Liver (tissue), 9 donors: Measurements from ENCODE around the gene P2RX3. TPM values are rescaled to one million over a fixed set of nuclear protein-coding genes. Genes with fewer than 3 reads are reported as not detected.
"Not testable (repeated sequence)": the region's sequence is repeated elsewhere in the genome, so short reads cannot be mapped to it uniquely, and the experiment has no call there.

Source experiments
- DNase-seq: peaks from one replicate; pipeline ENCODE4 v3.0.0-alpha.2; 2017; ENCODE audit warnings: low spot score
- H3K27ac ChIP-seq, 2 donors: one replicate each; pipeline ENCODE4 v1.7.0; 2013; ENCODE audit warnings: inconsistent platforms in 2 of 2, low read length in 2 of 2, control low read depth in 1 of 2, low read depth in 1 of 2, mild to moderate bottlenecking in 1 of 2
- H3K27me3 ChIP-seq, 4 donors: one replicate each; pipeline versions ENCODE4 v1.6.1 to v1.7.0; 2013; ENCODE audit warnings: low read length in 3 of 4, inconsistent platforms in 1 of 4, mild to moderate bottlenecking in 1 of 4, moderate library complexity in 1 of 4; ENCODE audit not compliant: control insufficient read depth in 4 of 4, insufficient read depth in 4 of 4
- H3K36me3 ChIP-seq, 4 donors: one replicate each; pipeline versions ENCODE4 v1.6.1 to v1.7.0; 2013; ENCODE audit warnings: low read length in 3 of 4, mild to moderate bottlenecking in 3 of 4, low read depth in 1 of 4, moderate library complexity in 1 of 4; ENCODE audit not compliant: control insufficient read depth in 4 of 4, insufficient read depth in 3 of 4
- H3K4me1 ChIP-seq, 4 donors: one replicate each; pipeline versions ENCODE4 v1.6.1 to v1.7.0; 2013; ENCODE audit warnings: low read length in 3 of 4, mild to moderate bottlenecking in 3 of 4, moderate library complexity in 1 of 4; ENCODE audit not compliant: control insufficient read depth in 4 of 4, insufficient read depth in 4 of 4
- H3K4me3 ChIP-seq, 3 donors: one replicate each; pipeline versions ENCODE4 v1.6.1 to v1.7.0; 2013; ENCODE audit warnings: low read length in 3 of 3, control low read depth in 1 of 3, low read depth in 1 of 3, mild to moderate bottlenecking in 1 of 3
- H3K9ac ChIP-seq, 2 donors: one replicate each; pipeline ENCODE4 v1.7.0; 2013; ENCODE audit warnings: low read length in 2 of 2, mild to moderate bottlenecking in 2 of 2, moderate library complexity in 2 of 2, control low read depth in 1 of 2, low read depth in 1 of 2
- H3K9me3 ChIP-seq, 4 donors: one replicate each; pipeline versions ENCODE4 v1.6.1 to v1.7.0; 2013; ENCODE audit warnings: low read length in 3 of 4; ENCODE audit not compliant: control insufficient read depth in 4 of 4
- FOXA2 ChIP-seq: IDR thresholded peaks from 2 replicates; pipeline ENCODE4 v1.6.1; 2016; ENCODE audit warnings: antibody characterized with exemption
- GABPA ChIP-seq, 2 donors: IDR thresholded peaks in 1 of 2; conservative IDR thresholded peaks in 1 of 2; 2 replicates each; pipeline ENCODE4 v1.6.1; 2016; ENCODE audit warnings: antibody characterized with exemption in 2 of 2, mild to moderate bottlenecking in 1 of 2, moderate library complexity in 1 of 2
- HNF4G ChIP-seq: IDR thresholded peaks from 2 replicates; pipeline ENCODE4 v1.6.1; 2016; ENCODE audit warnings: antibody characterized with exemption
- NR2F2 ChIP-seq: IDR thresholded peaks from 2 replicates; pipeline ENCODE4 v1.6.1; 2016; ENCODE audit warnings: antibody characterized with exemption
- RAD21 ChIP-seq, 2 donors: IDR thresholded peaks; 2 replicates each; pipeline ENCODE4 v1.6.1; 2016; ENCODE audit warnings: antibody characterized with exemption in 2 of 2, mild to moderate bottlenecking in 2 of 2
- TAF1 ChIP-seq: conservative IDR thresholded peaks from 2 replicates; pipeline ENCODE4 v1.6.1; 2016; ENCODE audit warnings: antibody characterized with exemption, mild to moderate bottlenecking
- YY1 ChIP-seq: IDR thresholded peaks from 2 replicates; pipeline ENCODE4 v1.6.1; 2016; ENCODE audit warnings: antibody characterized with exemption, mild to moderate bottlenecking
- WGBS: extraction: QIAGEN DNeasy Blood & Tissue Kit; methylation state at CpG from one replicate; pipeline ENCODE4 v1.1.7; 2013; 5-methylcytosine and 5-hydroxymethylcytosine counted together
- polyA plus RNA-seq, 2 donors: library from polyadenylated mRNA; stranded (reverse) in 1 of 2; unstranded in 1 of 2; fragments of 200-250 nt in 1 of 2; fragments of >200 nt in 1 of 2; fragmentation: Nextera tagmentation in 1 of 2; extraction: Ambion mirVana in 1 of 2; gene quantifications; one replicate each; pipeline versions ENCODE4 v1.2.1 to v1.2.3, GENCODE V29; 2013 to 2015
- total RNA-seq, 2 donors: library from RNA; depleted of rRNA; stranded (reverse); fragments of >200 nt; gene quantifications; one replicate each; pipeline ENCODE4 v1.2.3, GENCODE V29; 2014
- TF ChIP-seq, protein P1 (sequence below): IDR thresholded peaks from 2 replicates; pipeline ENCODE4 v1.6.1; 2016; ENCODE audit warnings: antibody characterized with exemption, mild to moderate bottlenecking
- TF ChIP-seq, protein P2 (sequence below): fragments of 150-350 bp; IDR thresholded peaks from 2 replicates; pipeline ENCODE4 v1.5.1; 2017; ENCODE audit warnings: improper control_type of control experiment, low read depth, low read length; ENCODE audit not compliant: missing input control
- TF ChIP-seq, protein P3 (sequence below): IDR thresholded peaks from 2 replicates; pipeline ENCODE4 v1.6.1; 2016; ENCODE audit warnings: antibody characterized with exemption
- donor health status: healthy.
- donor health status: healthy.
- donor health status: healthy.
- donor health status: healthy.
- donor health status: healthy.

Gene P2RX3
- total and polyA plus RNA-seq, 4 donors = 0.18 to 0.33 (median 0.23) TPM

DNA sequence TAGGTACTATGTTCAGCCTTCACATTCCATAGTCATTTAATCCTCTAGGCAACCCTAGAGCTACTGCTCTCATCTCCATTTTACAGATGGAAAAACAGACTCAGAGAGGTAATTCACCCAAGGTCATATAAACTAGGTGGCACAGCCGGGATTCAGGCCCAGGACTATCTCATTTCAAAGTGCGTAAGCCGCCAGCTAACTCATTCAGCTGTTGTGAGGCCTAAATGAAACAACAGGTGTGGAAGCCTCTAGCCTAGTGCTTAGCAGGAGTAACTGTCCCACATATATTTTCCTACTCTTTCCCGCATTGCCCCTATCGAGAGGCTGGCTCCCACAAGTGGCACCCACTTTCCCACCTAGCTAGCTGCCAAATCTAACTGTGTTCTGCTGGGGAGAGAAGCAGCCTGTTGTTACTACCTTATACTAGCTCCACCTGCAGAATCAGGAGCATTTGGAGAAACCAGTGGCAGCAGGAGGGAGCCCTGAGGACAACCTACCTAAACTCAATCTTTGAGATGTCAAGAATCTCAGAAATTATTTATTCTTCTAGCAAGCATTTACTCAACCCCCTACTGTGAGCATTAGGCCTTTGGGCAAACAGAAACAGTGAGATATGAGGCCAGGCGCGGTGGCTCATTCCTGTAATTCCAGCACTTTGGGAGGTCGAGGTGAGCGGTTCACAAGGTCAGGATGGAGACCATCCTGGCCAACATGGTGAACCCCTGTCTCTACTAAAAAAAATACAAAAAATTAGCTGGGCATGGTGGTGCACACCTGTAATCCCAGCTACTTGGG is 21.9 kb downstream of the P2RX3 start:
- Histone ChIP-seq H3K27me3 (no peaks in the 10 kb centered on the region), H3K4me1 (peaks cover 0 to 9% (median 2%) of the 10 kb centered on the region in 4 donors), H3K9ac (no peak overlapping the region), H3K36me3 (no peaks in the 10 kb centered on the region), H3K4me3 (no peak overlapping the region), H3K9me3 (no peaks in the 10 kb centered on the region), H3K27ac (no peak overlapping the region)
- TF ChIP-seq TAF1 (no peak), NR2F2 (peak; percentile 19)
- DNase-seq = no peak
- WGBS = 90% methylated on average over 9 of the region's 9 CpGs

DNA sequence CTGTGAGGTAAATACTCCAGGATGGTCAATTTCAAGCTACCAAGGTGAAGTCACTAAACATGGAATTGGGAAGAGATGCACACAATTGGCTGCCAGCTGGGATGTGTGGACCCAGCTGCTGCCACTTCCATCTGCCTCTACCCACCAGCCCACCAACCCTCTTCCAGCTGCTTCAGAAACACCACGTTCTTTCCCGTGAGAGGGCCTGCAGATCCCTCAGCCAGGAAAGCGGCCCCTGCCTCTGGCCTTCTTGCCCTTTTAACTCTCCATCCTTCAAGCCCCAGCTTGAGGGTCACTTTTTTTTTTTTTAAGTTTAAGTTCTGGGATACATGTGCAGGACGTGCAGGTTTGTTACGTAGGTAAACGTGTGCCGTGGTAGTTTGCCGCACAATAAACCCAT is 22.8 kb downstream of the P2RX3 start:
- H3K36me3 ChIP-seq = no peaks in the 10 kb centered on the region
- DNase-seq = no peak

DNA sequence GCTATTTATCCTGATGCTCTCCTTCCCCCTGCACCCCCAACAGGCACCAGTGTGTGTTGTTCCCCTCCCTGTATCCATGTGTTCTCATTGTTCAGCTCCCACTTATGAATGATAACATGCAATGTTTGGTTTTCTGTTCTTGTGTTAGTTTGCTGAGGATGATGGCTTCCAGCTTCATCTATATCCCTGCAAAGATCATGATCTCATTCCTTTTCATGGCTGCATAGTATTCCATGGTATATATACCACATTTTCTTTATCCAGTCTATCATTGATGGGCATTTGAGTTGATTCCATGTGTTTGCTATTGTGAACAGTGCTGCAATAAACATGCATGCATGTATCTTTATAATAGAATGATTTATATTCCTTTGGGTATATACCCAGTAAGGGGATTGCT is 23.3 kb downstream of the P2RX3 start:
- not testable (repeated sequence) for H3K4me3 ChIP-seq, H3K9me3 ChIP-seq, H3K27me3 ChIP-seq, H3K27ac ChIP-seq, H3K4me1 ChIP-seq, DNase-seq, H3K9ac ChIP-seq, H3K36me3 ChIP-seq

More for the DNA sequence above, 22.8 kb downstream of the P2RX3 start:
- no peak overlapping the region for H3K4me3 ChIP-seq
- 96% methylated on average over 8 of the region's 8 CpGs for WGBS
- no peak overlapping the region for H3K9ac ChIP-seq
- H3K4me1 ChIP-seq = peaks cover 0 to 8% (median 2%) of the 10 kb centered on the region in 4 donors
- H3K27ac ChIP-seq = no peak overlapping the region
- no peak for TF ChIP-seq NR2F2
- TF ChIP-seq RAD21 (IDR thresholded peaks at IDR 0.05) = no peak
- TF ChIP-seq, protein P1, sequence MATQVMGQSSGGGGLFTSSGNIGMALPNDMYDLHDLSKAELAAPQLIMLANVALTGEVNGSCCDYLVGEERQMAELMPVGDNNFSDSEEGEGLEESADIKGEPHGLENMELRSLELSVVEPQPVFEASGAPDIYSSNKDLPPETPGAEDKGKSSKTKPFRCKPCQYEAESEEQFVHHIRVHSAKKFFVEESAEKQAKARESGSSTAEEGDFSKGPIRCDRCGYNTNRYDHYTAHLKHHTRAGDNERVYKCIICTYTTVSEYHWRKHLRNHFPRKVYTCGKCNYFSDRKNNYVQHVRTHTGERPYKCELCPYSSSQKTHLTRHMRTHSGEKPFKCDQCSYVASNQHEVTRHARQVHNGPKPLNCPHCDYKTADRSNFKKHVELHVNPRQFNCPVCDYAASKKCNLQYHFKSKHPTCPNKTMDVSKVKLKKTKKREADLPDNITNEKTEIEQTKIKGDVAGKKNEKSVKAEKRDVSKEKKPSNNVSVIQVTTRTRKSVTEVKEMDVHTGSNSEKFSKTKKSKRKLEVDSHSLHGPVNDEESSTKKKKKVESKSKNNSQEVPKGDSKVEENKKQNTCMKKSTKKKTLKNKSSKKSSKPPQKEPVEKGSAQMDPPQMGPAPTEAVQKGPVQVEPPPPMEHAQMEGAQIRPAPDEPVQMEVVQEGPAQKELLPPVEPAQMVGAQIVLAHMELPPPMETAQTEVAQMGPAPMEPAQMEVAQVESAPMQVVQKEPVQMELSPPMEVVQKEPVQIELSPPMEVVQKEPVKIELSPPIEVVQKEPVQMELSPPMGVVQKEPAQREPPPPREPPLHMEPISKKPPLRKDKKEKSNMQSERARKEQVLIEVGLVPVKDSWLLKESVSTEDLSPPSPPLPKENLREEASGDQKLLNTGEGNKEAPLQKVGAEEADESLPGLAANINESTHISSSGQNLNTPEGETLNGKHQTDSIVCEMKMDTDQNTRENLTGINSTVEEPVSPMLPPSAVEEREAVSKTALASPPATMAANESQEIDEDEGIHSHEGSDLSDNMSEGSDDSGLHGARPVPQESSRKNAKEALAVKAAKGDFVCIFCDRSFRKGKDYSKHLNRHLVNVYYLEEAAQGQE = no peak
- H3K9me3 ChIP-seq = no peaks in the 10 kb centered on the region
- no peaks in the 10 kb centered on the region for H3K27me3 ChIP-seq

DNA sequence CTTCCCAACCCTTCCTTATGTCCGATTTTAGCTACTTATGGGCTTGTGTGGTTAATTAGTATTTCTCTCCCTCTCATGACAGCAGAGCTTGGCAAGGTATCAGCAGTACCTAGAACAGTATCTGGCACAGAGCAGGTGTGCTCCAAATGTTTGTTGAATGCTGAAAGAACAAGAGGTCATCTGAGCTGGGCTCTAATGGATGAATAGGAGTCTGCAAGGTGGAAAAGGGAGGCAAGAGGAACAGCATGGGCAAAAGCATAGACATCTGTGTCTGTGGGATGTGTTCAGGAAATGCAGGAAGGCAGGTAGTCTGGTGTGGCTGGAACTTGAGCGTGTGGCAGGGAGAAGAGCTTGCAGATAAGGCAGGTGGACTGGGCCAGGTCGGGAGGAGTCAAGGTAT is 23.8 kb downstream of the P2RX3 start:
- Histone ChIP-seq H3K27ac (no peak overlapping the region), H3K4me3 (no peak overlapping the region), H3K4me1 (no peaks in the 10 kb centered on the region), H3K9ac (no peak overlapping the region), H3K27me3 (no peaks in the 10 kb centered on the region), H3K9me3 (no peaks in the 10 kb centered on the region), H3K36me3 (no peaks in the 10 kb centered on the region)
- no peak for DNase-seq
- WGBS = 88% methylated on average over 3 of the region's 3 CpGs
- TF ChIP-seq, protein P2, sequence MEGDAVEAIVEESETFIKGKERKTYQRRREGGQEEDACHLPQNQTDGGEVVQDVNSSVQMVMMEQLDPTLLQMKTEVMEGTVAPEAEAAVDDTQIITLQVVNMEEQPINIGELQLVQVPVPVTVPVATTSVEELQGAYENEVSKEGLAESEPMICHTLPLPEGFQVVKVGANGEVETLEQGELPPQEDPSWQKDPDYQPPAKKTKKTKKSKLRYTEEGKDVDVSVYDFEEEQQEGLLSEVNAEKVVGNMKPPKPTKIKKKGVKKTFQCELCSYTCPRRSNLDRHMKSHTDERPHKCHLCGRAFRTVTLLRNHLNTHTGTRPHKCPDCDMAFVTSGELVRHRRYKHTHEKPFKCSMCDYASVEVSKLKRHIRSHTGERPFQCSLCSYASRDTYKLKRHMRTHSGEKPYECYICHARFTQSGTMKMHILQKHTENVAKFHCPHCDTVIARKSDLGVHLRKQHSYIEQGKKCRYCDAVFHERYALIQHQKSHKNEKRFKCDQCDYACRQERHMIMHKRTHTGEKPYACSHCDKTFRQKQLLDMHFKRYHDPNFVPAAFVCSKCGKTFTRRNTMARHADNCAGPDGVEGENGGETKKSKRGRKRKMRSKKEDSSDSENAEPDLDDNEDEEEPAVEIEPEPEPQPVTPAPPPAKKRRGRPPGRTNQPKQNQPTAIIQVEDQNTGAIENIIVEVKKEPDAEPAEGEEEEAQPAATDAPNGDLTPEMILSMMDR = no peak
- TF ChIP-seq NR2F2 (no peak), TAF1 (no peak), HNF4G (no peak), YY1 (no peak), FOXA2 (no peak), GABPA (IDR thresholded peaks at IDR 0.05 in 1 of 2, conservative IDR thresholded peaks at IDR 0.05 in 1 of 2) (no peak)
- TF ChIP-seq, protein P1 = no peak
- TF ChIP-seq, protein P3, sequence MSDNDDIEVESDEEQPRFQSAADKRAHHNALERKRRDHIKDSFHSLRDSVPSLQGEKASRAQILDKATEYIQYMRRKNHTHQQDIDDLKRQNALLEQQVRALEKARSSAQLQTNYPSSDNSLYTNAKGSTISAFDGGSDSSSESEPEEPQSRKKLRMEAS = no peak
